Vagina (tissue), 2 donors: Measurements from ENCODE around the gene TIMP3.

Experiments used
- CTCF ChIP-seq, 3 experiments: fragments of 450-650 bp in 2 of 3; fragments of 200-600 bp in 1 of 3; sonication (generic) in 1 of 3; IDR thresholded peaks; one replicate each; pipeline ENCODE4 v1.5.1; 2017 to 2019; ENCODE audit warnings: antibody characterized with exemption in 3 of 3, mild to moderate bottlenecking in 2 of 3, moderate library complexity in 2 of 3
- POLR2A ChIP-seq, 2 donors: fragments of 450-650 bp; IDR thresholded peaks; one replicate each; pipeline ENCODE4 v1.6.1; 2017; ENCODE audit warnings: antibody characterized with exemption in 2 of 2, mild to moderate bottlenecking in 2 of 2, moderate library complexity in 2 of 2
- POLR2AphosphoS5 ChIP-seq, 2 donors: sonication (generic); formaldehyde crosslinking; IDR thresholded peaks; one replicate each; pipeline ENCODE4 v1.9.0; 2017; ENCODE audit warnings: antibody characterized with exemption in 2 of 2, mild to moderate bottlenecking in 2 of 2, low read depth in 1 of 2; ENCODE audit not compliant: insufficient read depth in 1 of 2

- no peak for TF ChIP-seq CTCF (IDR thresholded peaks at IDR 0.05)
- TF ChIP-seq POLR2A (IDR thresholded peaks at IDR 0.05), result no peak
- no peak for TF ChIP-seq POLR2AphosphoS5 (IDR thresholded peaks at IDR 0.05; ENCODE audit: insufficient read depth in 1 of 2, low read depth in 1 of 2)
These were observed 78.6 kb downstream of the TIMP3 start for GRCh38 chr22:32880061-32880460.
